Activated CD8-positive, alpha-beta memory T cell treated with anti-CD3 and anti-CD28 coated beads, Interleukin-2, amount 50 U/mL, for 48 hours (primary cell): ENCODE measurements around the gene FCN1.

Experiments
- DNase-seq: peaks from one replicate; pipeline ENCODE4 v3.0.0-alpha.2; 2020

The FCN1 gene

GRCh38 chr9:134936346-134937163, 18.8 kb upstream of the FCN1 start:
- DNase-seq: no peak

GRCh38 chr9:134935701-134936345, 18.1 kb upstream of the FCN1 start:
- no peak for DNase-seq

GRCh38 chr9:134935056-134935640, 17.4 kb upstream of the FCN1 start:
- no peak for DNase-seq

GRCh38 chr9:134933076-134933659, 15.5 kb upstream of the FCN1 start:
- DNase-seq: no peak

- no peak for DNase-seq
Measured at GRCh38 chr9:134932606-134933005, 14.9 kb upstream of the FCN1 start.

- no peak for DNase-seq
Measured at GRCh38 chr9:134932171-134932570, 14.5 kb upstream of the FCN1 start.

- DNase-seq: no peak
Measured at GRCh38 chr9:134930398-134930797, 12.7 kb upstream of the FCN1 start.

- no peak for DNase-seq
Measured at GRCh38 chr9:134929193-134930158, 11.8 kb upstream of the FCN1 start.

GRCh38 chr9:134928436-134929192, 10.9 kb upstream of the FCN1 start:
- no peak for DNase-seq

GRCh38 chr9:134925011-134925511, 7.3 kb upstream of the FCN1 start:
- DNase-seq: no peak

- no peak for DNase-seq
Measured at GRCh38 chr9:134923466-134923865, 5.8 kb upstream of the FCN1 start.

GRCh38 chr9:134922932-134923240, 5.2 kb upstream of the FCN1 start:
- no peak for DNase-seq

GRCh38 chr9:134922066-134922931, 4.6 kb upstream of the FCN1 start:
- no peak for DNase-seq

GRCh38 chr9:134919303-134919702, 1.6 kb upstream of the FCN1 start:
- DNase-seq: no peak

GRCh38 chr9:134918646-134919045, 934 bp upstream of the FCN1 start:
- DNase-seq: no peak

- DNase-seq: no peak
Measured at GRCh38 chr9:134916161-134916665, 1.5 kb downstream of the FCN1 start.

GRCh38 chr9:134915046-134915985, 2.4 kb downstream of the FCN1 start:
- DNase-seq: no peak

- no peak for DNase-seq
Measured at GRCh38 chr9:134914501-134914834, 3.2 kb downstream of the FCN1 start.

- no peak for DNase-seq
Measured at GRCh38 chr9:134913713-134914500, 3.8 kb downstream of the FCN1 start.
